ENCODE data around the gene STAT5B. TPM values are rescaled to one million over a fixed set of nuclear protein-coding genes. Genes with fewer than 3 reads are reported as not detected.

The STAT5B gene
- total RNA-seq, 1 donor from 2014 or later, result 49.2 TPM

DNA sequence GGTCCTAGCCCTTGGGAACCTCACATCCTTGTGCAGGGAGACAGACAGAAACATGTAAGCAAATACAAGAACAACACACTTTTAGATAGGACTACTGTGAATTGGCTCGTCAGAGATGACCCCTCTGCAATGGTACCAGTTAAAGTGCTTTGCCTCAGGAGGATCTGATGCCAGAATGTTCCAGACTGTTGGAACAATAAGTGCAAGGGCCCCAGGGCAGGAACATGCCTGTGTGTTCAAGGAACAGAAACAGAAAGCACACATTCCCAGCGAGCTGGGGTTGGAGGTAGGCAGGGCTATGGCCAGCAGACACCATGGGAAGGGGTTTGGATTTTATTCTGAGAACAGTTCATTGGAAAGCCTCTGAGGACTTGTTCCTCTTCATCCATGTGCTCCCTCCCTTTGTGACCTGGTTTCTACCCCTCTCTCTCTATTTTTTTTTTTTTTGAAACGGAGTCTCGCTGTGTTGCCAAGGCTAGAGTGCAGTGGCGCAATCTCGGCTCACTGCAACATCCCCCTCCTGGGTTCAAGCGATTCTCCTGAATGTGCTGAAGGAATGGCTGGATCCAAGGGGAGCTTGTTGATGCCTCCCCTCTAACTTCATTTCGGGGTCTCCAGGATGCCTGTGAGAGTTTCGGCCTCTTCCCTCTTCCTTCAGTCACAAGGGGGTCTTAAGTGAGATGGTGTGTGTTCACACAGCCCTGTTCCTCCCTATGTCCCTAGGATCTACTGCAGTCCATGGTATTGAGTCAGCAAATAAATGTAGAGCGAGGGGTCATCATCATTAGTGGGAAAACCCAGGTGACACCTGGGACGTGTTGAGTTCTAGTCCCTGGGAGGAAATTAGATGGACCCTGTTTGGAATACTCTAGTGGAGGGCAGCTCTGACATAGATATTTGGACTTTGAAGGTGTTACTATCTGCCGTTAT is 18.5 kb upstream of the STAT5B start:
- H3K27ac Mint-ChIP-seq (ENCODE audit: unreplicated experiment), result peak overlapping the region; percentile 5
- H3K4me1 Mint-ChIP-seq, result peaks cover 5% of the 10 kb centered on the region

DNA sequence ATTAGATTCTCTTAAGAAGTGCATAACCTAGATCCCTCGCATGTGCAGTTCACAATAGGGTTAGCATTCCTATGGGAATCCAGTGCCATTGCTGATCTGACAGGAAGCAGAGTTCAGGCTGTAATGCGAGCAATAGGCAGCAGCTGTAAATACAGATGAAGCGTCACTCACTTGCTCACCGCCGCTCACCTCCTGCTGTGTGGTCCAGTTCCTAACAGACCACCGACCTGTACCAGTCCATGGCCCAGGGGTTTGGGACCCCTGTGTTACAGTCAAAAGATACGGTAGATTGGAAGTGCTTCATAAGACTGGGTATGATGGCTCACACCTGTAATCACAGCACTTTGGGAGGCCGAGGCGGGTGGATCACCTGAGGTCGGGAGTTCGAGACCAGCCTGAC is 14.9 kb upstream of the STAT5B start:
- TF ChIP-seq CTCF (conservative IDR thresholded peaks at IDR 0.05), result no peak
- no peak for DNase-seq (ENCODE audit: low read depth, low spot score)
- Mint-ChIP-seq H3K4me3 (no peak overlapping the region), H3K27me3 (ENCODE audit: low read depth) (peaks cover 34% of the 10 kb centered on the region), H3K4me1 (peaks cover 17% of the 10 kb centered on the region), H3K36me3 (ENCODE audit: low read depth) (no peaks in the 10 kb centered on the region), H3K27ac (ENCODE audit: unreplicated experiment) (no peak overlapping the region), H3K9me3 (no peaks in the 10 kb centered on the region)

More for the DNA sequence above, 18.5 kb upstream of the STAT5B start:
- H3K27me3 Mint-ChIP-seq (ENCODE audit: low read depth), result peaks cover 9% of the 10 kb centered on the region
- H3K36me3 Mint-ChIP-seq (ENCODE audit: low read depth), result no peaks in the 10 kb centered on the region
- H3K4me3 Mint-ChIP-seq, result no peak overlapping the region
- H3K9me3 Mint-ChIP-seq, result no peaks in the 10 kb centered on the region
- no peak for TF ChIP-seq CTCF (conservative IDR thresholded peaks at IDR 0.05)
- no peak for DNase-seq (ENCODE audit: low read depth, low spot score)

DNA sequence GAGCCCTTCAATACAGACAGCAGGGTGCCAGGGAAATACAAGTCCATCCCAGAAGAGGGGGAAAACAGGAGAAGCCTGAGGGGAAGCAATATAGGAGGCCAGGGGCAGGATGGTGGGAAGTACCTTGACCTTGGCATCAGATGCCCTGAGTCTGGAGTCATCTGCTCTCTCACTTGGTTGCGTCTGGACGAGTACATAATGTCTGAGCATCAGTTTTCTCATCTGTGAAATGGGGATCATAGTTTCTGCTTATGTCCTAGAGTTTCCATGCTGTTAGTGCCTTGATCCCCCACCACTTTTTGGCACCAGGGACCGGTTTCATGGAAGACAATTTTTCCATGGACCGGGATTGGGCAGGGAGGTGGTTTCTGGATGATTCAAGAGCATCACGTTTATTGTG is 14.4 kb upstream of the STAT5B start:
- no peak overlapping the region for H3K27ac Mint-ChIP-seq (ENCODE audit: unreplicated experiment)
- no peak for TF ChIP-seq CTCF (conservative IDR thresholded peaks at IDR 0.05)
- H3K9me3 Mint-ChIP-seq, result no peaks in the 10 kb centered on the region
- DNase-seq (ENCODE audit: low read depth, low spot score), result no peak
- H3K36me3 Mint-ChIP-seq (ENCODE audit: low read depth), result no peaks in the 10 kb centered on the region
- H3K27me3 Mint-ChIP-seq (ENCODE audit: low read depth), result peaks cover 39% of the 10 kb centered on the region
- H3K4me3 Mint-ChIP-seq, result no peak overlapping the region
- peaks cover 17% of the 10 kb centered on the region for H3K4me1 Mint-ChIP-seq

- DNase-seq (ENCODE audit: low read depth, low spot score), result no peak
- no peak for TF ChIP-seq CTCF (conservative IDR thresholded peaks at IDR 0.05)
- peak overlapping the region; percentile 75 for H3K4me3 Mint-ChIP-seq
- H3K9me3 Mint-ChIP-seq, result no peaks in the 10 kb centered on the region
- H3K36me3 Mint-ChIP-seq (ENCODE audit: low read depth), result no peaks in the 10 kb centered on the region
- peaks cover 17% of the 10 kb centered on the region for H3K4me1 Mint-ChIP-seq
- H3K27ac Mint-ChIP-seq (ENCODE audit: unreplicated experiment), result no peak overlapping the region
- peaks cover 39% of the 10 kb centered on the region for H3K27me3 Mint-ChIP-seq (ENCODE audit: low read depth)
Measured at GRCh38 chr17:42289611-42290181, 13.5 kb upstream of the STAT5B start.

- Mint-ChIP-seq H3K36me3 (ENCODE audit: low read depth) (no peaks in the 10 kb centered on the region), H3K27ac (ENCODE audit: unreplicated experiment) (no peak overlapping the region), H3K27me3 (ENCODE audit: low read depth) (peaks cover 39% of the 10 kb centered on the region), H3K4me1 (peaks cover 19% of the 10 kb centered on the region), H3K9me3 (no peaks in the 10 kb centered on the region), H3K4me3 (peak overlapping the region; percentile 75)
- DNase-seq (ENCODE audit: low read depth, low spot score), result no peak
- no peak for TF ChIP-seq CTCF (conservative IDR thresholded peaks at IDR 0.05)
Measured at GRCh38 chr17:42288803-42289610, 12.8 kb upstream of the STAT5B start.

All from neural crest cell (in vitro differentiated cells).